PC-3 (cell line): ENCODE data around the gene IFNGR1.

Source experiments
- CTCF ChIP-seq: fragments of 300-600 bp; sonication (generic); conservative IDR thresholded peaks from 2 replicates; pipeline ENCODE4 v1.5.1; 2017; ENCODE audit warnings: antibody characterized with exemption, low read depth, mild to moderate bottlenecking, low read length
- EZH2phosphoT487 ChIP-seq: fragments of 300-600 bp; sonication (generic); IDR thresholded peaks from 2 replicates; pipeline ENCODE4 v1.6.1; 2018; ENCODE audit warnings: mild to moderate bottlenecking, antibody characterized with exemption, low read length, borderline replicate concordance

DNA sequence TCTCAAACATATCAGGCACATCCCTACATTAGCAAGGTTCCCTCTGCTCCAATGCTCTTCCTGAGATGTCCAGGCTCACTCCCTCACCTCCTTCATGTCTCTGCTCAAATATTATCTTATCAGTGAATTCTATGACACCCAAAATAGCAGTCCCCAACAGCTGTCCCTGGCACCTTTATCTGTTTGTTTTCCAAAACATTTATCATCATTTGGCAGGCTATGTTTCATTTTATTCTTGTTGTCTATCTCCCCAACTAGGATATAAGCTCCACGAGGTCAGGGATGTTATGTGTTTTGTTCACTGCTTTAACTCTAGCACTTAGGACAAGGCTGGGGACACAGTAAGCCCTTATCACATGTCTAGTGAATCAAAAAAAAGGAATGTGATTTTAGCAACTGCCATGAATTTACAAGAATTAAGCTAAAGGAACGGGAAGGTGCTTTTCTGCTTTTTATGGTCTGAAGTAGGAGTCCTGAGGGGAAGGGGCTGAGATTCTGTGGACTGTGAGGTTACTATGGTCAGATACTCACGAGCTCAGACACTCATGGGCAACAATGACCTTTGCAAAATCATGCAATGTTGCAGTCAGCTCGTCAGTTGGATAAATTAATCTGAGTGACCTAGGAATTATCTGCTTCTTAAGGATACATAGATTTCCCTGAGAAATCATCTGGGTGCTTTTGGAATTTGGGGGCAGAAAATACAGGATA, 43.9 kb downstream of the IFNGR1 start:
- TF ChIP-seq CTCF (no peak), EZH2phosphoT487 (no peak)
